ENCODE results near the gene OR2F2.

The OR2F2 gene

GRCh38 chr7:143979998-143980397, 45.0 kb downstream of the OR2F2 start:
- DNase-seq (ENCODE audit: low read depth), result no peak

- DNase-seq (ENCODE audit: low read depth), result no peak
These were observed 45.9 kb downstream of the OR2F2 start for GRCh38 chr7:143980746-143981510.

- no peak for DNase-seq (ENCODE audit: low read depth)
These were observed 48.9 kb downstream of the OR2F2 start for GRCh38 chr7:143983960-143984359.

Measured in stimulated activated CD8-positive, alpha-beta memory T cell treated with anti-CD3 and anti-CD28 coated beads, Interleukin-15, amount 100 ng/mL, for 1 hour (primary cell).